Esophagus mucosa (tissue), 1 donor: ENCODE results near the gene IGSF23. TPM values are rescaled to one million over a fixed set of nuclear protein-coding genes. Genes with fewer than 3 reads are reported as not detected.

Experiments used
- ATAC-seq: fragments of 200-7000 bp; cut with Tn5 transposase; one replicate; pipeline ENCODE4 v1.9.1; 2020
- total RNA-seq: library from RNA; stranded (reverse); gene quantifications from one replicate; pipeline ENCODE4 v1.2.4, GENCODE V29; 2023
- donor health status: DM: yes; HTN: yes; CAD: no.

IGSF23 gene, protein sequence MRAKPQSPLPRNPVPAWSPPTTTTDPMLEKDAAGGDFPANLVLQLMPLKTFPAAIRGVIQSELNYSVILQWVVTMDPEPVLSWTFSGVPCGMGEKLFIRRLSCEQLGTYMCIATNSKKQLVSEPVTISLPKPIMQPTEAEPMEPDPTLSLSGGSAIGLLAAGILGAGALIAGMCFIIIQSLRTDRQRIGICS
- total RNA-seq, result not detected

DNA sequence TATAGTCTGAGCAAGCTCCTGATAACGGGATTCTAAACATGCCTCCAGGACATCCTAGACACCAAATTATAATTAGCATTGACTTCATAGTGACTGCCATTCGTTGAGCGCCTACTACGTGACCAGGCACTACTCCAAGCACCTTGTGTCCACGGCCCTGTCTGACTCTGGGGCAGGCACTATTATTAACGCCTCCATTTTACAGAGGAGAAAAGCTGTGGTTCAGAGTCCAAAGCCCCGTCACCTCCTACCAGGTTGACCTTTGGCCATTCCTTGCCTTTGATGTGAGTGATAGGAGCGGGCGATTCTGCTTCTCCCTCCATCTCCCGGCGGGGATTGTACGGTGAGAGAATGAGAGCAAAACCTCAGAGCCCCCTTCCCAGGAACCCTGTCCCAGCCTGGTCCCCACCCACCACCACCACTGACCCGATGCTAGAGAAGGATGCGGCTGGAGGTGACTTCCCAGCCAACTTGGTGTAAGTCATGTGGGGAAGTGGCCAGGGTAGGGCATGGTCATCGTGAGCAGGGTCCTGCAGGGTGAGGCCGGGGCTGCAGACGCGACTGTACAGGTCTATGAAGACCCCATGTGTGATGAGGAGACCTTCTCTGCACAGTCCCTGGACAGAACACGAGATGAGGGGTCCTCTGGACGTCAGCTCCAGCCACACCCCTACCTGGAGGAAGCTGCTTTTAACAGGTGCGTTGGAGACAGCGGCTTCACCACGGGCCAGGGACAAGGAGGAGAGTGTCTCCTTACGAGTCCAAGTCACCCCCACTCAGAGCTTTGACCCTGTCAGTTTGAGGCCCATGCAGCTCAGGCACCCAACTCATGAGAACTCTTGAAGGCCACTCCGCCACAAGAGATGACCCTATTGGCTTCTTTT is at the start of gene IGSF23:
Gene IGSF23, plus strand, starts transcription at position 269 of the 884 bp plus-strand sequence. Its CDS starts 83 bp downstream, at position 352.
- ATAC-seq, result no peak

DNA sequence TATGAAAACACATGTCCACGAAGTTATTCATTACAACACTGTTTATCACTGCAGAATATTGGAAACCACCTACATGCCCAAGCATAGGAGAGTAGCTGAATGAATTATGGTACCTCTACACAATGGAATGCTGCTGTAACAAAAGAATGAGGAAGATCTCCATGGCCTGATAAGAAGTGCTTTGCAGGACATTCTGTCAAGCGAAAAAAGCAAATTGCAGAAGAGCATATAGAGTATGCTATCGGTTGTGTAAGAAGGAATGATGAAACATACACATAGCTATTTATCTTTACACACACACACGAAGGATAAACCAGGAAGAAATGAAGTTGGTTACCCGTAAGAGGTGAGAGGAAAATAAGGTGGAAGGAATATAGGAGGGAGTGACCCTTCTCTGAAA is 46.4 kb upstream of the IGSF23 start:
- no peak for ATAC-seq

DNA sequence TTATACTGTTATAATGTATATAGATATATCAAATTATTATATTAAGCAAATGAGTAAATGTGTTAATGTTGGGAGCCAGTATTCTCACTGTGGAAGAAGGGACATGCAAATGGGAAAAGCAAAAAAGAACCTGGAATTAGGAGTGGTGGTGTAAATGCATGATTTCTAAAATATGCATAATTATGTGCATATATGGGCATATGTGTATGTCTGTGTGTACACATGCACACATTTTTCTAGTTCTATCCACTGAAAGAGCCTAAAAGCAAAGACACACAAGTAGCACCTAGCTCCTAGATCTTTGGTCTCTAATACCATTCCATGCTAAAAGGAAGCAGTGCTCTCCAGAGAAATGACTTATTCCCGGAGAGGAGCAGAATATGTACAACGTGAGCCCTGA is 45.6 kb upstream of the IGSF23 start:
- no peak for ATAC-seq

DNA sequence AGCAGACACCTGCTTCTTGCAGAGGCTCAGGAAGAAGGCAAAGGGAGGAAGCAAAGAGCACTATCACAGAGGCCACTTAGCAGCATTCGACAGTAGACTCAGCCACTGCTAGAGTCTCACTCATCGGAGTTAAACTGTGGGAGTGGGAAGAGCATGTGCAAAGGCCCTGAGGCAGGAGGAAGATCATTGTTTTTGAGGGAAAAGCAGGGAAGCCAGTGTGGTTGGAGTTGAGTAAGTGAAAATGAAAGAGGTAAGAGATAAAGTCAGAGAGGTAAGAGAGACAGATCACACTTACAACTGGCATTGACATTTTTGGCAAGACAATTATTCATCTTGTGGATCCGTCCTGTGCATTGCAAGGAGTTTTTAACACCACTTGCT is 42.8 kb upstream of the IGSF23 start:
- ATAC-seq, result no peak

DNA sequence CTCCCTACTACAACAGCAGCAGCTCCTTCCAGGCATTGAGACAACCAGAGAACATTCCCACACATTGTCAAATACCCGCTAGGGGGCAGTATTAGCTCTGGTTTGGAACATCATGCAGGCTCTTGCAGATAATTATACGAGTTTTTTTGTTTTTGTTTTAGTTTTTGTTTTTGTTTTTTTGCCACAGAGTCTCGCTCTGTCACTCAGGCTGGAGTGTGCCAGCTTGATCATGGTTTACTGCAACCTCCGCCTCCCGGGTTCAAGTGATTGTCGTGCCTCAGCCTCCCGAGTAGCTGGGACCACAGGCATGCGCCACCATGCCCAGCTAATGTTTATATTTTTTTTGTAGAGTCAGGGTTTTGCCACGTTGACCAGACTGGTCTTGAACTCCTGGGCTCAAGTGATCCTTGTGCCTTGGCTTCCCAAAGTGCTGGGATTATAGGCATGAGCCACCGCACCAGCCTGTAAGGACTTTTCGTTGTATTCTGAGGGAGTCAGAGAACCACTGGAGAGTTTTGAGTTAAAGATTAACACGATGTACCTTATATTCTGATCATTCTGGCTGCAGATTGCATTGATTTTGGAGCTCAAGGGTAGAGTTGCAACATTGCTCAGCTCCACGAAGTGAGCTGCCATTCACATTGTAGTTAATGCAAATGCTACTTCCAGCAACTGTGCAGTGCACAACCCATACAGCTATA is 42.2 kb upstream of the IGSF23 start:
- ATAC-seq, result peak; percentile 70

DNA sequence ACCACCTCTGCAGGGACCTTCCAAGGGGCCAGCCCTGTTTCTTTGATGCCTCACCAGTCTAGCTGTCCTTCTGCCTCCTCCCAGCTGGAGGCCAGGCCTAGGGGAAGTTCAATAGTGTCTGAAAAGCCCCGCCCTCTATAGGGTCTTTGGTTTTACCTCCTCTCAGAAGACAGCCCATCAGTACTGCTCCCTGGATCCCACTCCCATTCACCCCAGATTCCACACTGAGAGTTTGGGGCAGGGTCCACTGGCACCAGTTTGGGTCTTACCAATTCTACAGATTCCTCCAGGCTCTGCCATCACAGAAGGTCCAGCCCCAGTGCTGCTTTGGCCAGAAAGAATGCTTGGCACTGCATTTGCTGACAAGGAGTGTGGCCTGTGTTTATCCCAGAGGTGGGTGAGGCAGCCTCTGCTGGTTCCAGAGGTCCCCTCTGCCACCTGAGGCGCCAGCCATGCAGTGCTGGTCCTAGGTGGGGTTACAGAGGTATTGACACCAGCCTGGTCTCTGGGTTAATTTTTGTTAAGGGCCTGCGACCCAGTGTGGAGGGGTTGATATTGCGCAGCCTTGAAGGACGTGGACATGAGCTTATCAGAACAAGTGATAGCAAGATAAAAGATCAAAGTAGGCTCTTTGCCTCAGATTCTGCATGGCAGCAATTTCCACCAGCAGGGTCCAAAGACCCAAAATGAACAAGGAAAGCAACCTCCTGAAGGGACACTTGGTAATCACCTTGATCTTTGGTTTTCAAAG is 41.4 kb upstream of the IGSF23 start:
- ATAC-seq, result no peak

DNA sequence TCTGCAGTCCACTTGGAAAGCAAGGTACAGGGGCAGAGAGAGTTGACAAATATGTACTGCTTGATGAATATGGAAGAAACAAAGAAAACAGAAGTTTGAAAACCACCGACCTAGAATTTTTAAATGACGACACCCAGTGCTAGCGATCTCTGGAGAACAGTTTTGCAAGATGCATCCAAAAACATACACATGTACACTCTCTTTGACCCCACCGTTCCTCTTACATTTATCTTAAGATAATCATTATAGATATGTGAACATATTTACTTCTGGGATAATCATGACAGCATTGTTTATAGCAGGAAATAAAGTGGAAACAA is 40.8 kb upstream of the IGSF23 start:
- no peak for ATAC-seq

DNA sequence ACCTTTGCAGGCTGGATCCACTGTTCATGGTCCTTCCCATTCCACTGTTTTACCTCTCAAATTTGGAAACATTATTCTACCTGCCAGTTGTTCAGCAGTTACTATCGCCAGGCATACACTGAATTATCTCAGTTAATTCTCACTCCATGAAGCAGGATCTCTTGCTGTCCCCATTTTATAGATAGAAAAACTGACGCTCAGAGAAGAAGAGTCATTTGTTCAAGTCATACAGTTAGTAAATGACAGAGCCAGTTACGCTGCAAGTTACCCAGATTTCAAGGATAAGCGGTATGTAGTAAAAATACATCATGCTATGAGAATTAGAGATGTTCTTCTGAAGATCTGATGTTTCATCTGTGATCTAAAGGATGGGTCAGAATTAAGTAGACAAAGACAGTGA is 40.2 kb upstream of the IGSF23 start:
- ATAC-seq, result no peak

DNA sequence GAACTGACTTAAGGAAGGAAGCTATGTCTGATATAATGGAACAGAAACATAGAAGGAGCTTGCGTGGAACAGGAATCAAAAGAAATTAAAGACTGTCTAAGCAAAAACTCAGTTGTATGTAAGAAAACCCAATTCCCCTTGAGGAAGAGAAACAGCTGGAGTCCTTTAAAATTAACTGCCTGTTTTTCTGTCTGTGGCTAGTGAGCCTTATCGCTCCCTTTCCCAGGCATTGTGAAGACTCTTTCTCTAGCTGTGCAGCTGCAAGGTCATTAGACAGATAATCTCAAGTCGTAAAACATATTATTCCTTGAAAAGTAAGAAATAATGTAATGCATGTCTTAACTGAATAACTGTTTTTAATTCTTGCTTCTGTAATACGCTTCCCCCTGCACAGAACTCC is 39.7 kb upstream of the IGSF23 start:
- ATAC-seq, result no peak

DNA sequence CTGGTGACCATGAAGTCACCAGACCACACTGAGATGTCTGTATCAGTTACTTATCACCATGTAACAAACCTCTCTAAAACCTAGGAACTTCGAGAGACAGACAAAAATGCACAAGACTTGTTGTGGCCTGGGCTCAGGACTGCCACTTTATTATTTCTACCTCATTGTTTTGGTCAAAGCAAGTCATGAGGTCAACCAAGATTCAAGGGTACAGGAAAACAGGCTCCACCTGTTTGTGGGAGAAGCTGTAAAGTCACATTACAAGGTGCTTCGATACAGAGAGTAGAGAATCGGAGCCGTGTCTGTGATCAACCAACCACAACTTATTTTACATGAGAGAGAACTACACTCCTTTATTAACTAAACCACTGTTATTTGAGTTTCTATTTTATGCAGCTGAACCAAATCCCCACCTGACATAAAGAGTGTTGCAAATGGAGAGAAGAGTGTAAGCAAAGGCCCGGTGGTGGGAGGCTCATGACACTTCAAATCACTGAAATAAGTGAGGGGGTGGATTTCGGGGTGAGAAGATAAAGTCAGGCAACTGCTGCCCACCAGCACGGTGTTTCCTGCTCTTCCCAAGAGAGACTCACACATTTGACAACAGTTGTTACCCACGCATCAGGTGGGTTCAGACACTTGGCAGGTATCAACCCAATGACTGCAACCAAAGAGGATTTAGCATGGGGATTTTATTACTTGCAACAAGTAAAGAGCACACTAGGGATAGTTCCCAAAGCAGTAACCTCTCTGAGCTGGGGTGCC is 39.0 kb upstream of the IGSF23 start:
- no peak for ATAC-seq

DNA sequence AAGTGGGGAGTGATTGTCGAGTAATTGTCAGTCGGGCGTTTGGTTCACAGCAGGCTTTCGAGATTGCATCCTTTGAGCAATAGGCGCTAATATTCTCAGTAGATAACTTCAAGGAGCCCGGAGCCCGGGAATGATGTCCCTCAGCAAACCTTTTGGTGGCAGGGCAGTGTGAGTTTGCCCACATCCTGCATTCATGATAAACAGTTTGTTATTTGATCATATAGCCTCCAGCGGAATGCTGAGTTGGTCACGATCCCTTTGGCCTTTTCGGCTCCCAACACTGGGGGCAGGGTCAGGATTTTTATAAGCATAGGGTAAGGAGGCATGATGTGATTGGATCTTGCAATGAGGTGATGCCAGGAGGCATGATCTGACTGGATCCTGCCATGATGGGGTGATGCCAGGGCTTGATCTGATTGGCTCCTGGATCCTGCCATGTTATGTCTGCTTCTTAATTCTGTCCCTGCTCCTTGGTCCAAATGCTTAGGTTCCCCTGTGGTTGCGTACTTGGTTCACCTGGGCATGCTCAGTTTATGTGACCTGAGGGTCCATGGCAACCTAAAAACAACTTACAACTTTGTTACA is 38.2 kb upstream of the IGSF23 start:
- no peak for ATAC-seq

DNA sequence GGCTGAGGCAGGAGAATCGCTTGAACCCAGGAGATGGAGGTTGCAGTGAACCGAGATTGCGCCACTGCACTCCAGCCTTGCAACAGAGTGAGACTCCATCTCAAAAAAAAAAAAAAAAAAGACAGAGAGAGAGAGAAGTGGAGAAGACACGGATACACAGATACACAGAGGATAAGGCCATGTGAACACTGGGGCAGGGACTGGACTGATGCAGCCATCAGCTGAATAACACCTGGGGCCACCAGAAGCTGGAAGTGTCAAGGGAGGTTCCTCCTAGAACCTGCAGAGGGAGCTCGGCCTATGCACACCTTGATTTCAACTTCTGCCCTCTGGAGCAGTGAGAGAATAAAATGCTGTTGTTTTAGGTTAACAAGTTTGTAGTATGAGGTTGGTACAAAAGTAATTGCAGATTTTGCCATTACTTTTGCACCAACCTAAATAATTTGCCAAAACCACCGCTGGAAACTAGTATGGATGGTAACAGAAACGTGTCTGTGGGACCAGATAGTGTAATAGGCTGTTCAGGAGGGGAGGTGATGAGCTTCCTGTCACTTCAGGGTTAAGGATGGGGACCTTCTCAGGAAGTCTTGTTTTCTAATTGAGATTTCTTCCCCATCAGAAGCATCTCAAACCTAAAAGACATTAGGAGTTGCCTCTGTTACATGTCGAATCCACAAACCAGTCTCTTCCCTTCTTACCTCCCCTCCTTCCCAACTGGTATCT is 36.4 kb upstream of the IGSF23 start:
- peak; percentile 81 for ATAC-seq

DNA sequence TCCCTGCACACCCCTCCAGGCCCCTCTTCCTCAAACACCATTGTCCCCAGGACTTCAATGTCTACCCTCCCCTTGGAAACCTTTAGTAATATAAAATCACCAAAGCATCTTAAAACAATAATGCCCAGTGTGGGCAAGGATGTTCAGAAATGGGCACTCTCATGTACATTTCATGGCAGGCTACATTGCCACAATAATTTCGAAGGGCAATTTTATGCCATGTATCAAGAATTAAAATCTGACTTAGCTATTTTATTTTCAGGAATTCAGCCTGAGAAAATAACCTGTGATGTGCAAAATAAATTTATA is 35.8 kb upstream of the IGSF23 start:
- no peak for ATAC-seq

DNA sequence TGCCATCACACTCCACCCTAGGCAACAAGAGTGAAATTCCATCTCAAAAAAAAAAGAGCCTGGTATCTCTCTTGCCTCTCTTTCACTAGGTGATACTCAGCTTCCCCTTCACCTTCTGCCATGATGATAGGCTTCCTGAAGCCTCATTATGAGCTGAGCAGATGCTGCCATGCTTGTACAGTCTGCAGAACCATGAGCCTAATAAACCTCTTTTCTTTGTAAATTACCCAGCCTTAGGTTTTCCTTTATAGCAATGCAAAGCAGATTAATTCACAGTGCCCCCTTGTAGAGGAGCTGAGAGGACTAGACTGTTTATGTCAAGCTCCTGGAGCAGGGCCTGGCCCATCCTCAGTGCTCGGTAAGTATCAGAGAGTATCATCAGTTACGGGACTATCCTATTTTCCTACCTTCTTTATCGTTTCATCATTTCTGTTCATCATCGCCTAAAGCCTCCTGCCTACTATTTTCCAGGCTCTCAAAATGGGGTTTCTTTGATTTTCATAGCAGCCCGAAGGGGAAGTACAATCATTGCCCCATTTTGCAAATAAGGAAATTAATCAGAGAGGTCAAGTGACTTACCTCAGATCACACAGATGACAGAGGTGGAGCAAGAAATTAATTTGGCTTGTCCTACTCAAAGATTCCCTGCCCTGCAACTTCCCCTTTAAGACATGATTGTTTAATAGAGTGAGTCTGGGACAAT is 33.5 kb upstream of the IGSF23 start:
- no peak for ATAC-seq

DNA sequence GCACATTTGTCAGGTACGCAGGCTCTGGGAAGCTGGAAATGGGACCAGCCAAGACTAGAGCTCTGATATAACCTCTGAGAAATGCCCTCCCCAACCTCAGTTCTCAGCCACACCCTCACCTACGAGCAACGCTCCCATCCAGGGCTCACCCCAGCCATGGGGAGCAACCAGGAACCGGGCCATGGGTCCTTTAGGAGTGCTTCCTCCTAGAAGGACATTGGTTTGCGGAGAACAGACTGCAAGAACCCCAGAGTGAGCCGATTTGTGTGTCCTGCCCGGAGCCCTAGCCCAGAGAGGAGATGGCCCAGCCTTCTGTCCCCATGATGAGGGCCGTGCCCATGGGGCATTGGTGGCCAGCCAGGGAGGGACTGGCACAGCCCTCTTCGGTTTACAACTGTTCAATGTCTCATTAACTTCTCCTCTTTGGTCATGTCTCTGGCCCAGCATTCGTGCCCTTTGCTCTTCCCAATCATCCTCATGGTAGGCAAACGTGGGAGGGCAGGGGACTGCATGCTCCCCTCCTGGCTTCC is 32.9 kb upstream of the IGSF23 start:
- no peak for ATAC-seq

DNA sequence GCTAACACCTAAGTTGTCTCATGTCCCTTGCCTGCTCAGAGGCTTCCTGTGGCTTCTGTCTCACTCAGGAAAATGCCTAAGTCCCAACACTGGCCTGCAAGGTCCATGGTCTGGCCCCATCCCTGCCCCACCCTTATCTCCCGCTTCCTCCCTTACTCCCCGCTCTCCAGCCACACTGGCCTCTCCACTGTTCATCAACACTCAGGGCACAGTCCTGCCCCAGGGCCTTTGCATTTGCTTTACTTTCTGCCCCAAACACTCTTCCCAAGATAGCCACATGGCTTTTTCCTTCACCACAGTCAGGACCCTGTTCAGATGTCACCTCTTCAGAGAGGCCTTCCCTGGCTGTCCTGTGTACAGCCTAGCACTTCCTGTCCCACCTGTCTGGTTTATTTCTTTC is 32.1 kb upstream of the IGSF23 start:
- no peak for ATAC-seq

DNA sequence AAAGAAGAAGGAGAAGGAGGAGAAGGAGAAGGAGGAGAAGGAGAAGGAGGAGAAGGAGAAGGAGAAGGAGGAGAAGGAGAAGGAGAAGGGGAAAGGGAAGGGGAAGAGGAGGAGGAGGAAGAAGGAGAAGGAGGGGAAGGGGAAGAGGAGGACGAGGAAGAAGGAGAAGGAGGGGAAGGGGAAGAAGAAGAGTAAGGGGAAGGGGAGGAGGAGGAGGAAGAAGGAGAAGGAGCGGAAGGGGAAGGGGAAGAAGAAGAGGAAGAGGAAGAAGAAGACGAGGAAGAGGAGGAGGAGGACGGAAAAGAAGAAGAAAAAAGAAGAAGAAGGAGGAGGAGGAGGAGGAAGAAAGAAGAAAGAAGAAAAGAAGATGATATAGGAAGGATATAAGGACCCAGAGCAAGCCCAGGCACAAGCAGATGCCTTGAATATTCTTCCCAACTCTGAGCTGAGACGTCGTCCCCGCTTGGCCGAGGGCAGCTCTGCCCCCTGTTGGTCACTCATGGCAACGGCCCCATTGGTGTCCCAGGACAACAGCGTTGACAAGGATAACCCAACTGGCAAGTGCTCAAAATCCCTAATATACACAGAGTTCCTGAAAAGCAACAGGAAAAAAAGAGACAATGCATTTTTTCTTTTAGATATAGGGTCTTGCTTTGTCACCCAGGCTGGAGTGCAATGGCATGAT is 30.6 kb upstream of the IGSF23 start:
- ATAC-seq, result peak; percentile 60

DNA sequence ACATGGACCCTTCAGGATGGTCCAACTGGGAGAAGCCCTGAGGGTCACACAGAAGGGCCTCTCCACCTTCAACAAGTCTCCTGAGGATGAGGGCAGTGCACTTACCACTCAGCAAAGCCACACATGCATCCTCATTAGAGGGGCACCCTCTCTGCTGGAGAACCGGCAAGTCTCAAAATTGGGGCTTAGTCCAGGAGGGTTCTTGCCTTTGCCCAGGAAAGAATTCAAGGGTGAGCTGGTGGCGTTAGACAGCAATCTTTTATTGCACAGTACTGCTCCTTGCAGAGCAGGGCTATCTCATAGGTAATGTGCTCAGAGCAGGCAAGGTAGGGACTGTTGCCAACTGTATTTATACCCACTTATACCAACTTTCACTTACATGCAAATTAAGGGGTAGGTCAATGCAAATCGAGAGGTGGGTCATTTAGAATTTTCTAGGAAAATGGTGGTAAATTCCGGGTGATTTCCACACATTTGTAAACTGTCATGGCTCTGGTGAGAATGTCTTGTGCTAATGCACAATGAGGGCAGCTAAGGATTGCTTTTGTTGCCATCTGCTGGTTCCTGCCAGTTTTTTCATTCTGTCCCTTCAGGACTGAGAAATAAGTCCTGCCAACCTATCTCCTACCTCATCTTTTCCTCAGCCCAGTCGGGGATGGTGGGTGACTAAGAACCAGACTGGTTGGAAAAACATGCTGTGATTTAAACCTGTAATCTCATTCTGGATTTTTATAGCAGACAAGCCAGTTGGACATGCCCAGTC is 27.8 kb upstream of the IGSF23 start:
- peak; percentile 34 for ATAC-seq
